Liver (tissue), 9 donors: ENCODE results near the gene KRTAP10-6. TPM values are rescaled to one million over a fixed set of nuclear protein-coding genes. Genes with fewer than 3 reads are reported as not detected.

Experiments used
- DNase-seq: peaks from one replicate; pipeline ENCODE4 v3.0.0-alpha.2; 2017; ENCODE audit warnings: low spot score
- H3K27ac ChIP-seq, 2 donors: one replicate each; pipeline ENCODE4 v1.7.0; 2013; ENCODE audit warnings: inconsistent platforms in 2 of 2, low read length in 2 of 2, control low read depth in 1 of 2, low read depth in 1 of 2, mild to moderate bottlenecking in 1 of 2
- H3K27me3 ChIP-seq, 4 donors: one replicate each; pipeline versions ENCODE4 v1.6.1 to v1.7.0; 2013; ENCODE audit warnings: low read length in 3 of 4, inconsistent platforms in 1 of 4, mild to moderate bottlenecking in 1 of 4, moderate library complexity in 1 of 4; ENCODE audit not compliant: control insufficient read depth in 4 of 4, insufficient read depth in 4 of 4
- H3K36me3 ChIP-seq, 4 donors: one replicate each; pipeline versions ENCODE4 v1.6.1 to v1.7.0; 2013; ENCODE audit warnings: low read length in 3 of 4, mild to moderate bottlenecking in 3 of 4, low read depth in 1 of 4, moderate library complexity in 1 of 4; ENCODE audit not compliant: control insufficient read depth in 4 of 4, insufficient read depth in 3 of 4
- H3K4me1 ChIP-seq, 4 donors: one replicate each; pipeline versions ENCODE4 v1.6.1 to v1.7.0; 2013; ENCODE audit warnings: low read length in 3 of 4, mild to moderate bottlenecking in 3 of 4, moderate library complexity in 1 of 4; ENCODE audit not compliant: control insufficient read depth in 4 of 4, insufficient read depth in 4 of 4
- H3K4me3 ChIP-seq, 3 donors: one replicate each; pipeline versions ENCODE4 v1.6.1 to v1.7.0; 2013; ENCODE audit warnings: low read length in 3 of 3, control low read depth in 1 of 3, low read depth in 1 of 3, mild to moderate bottlenecking in 1 of 3
- H3K9ac ChIP-seq, 2 donors: one replicate each; pipeline ENCODE4 v1.7.0; 2013; ENCODE audit warnings: low read length in 2 of 2, mild to moderate bottlenecking in 2 of 2, moderate library complexity in 2 of 2, control low read depth in 1 of 2, low read depth in 1 of 2
- H3K9me3 ChIP-seq, 4 donors: one replicate each; pipeline versions ENCODE4 v1.6.1 to v1.7.0; 2013; ENCODE audit warnings: low read length in 3 of 4; ENCODE audit not compliant: control insufficient read depth in 4 of 4
- CTCF ChIP-seq: fragments of 150-350 bp; IDR thresholded peaks from 2 replicates; pipeline ENCODE4 v1.5.1; 2017; ENCODE audit warnings: improper control_type of control experiment, low read depth, low read length; ENCODE audit not compliant: missing input control
- EGR1 ChIP-seq, 2 donors: IDR thresholded peaks; 2 replicates each; pipeline ENCODE4 v1.6.1; 2016 to 2018; ENCODE audit warnings: antibody characterized with exemption in 2 of 2, low read depth in 2 of 2
- GABPA ChIP-seq, 2 donors: IDR thresholded peaks in 1 of 2; conservative IDR thresholded peaks in 1 of 2; 2 replicates each; pipeline ENCODE4 v1.6.1; 2016; ENCODE audit warnings: antibody characterized with exemption in 2 of 2, mild to moderate bottlenecking in 1 of 2, moderate library complexity in 1 of 2
- HNF4A ChIP-seq, 2 donors: conservative IDR thresholded peaks; 2 replicates each; pipeline ENCODE4 v1.6.1; 2016; ENCODE audit warnings: antibody characterized with exemption in 2 of 2, mild to moderate bottlenecking in 2 of 2
- REST ChIP-seq: IDR thresholded peaks from 2 replicates; pipeline ENCODE4 v1.6.1; 2016; ENCODE audit warnings: antibody characterized with exemption, mild to moderate bottlenecking
- WGBS: extraction: QIAGEN DNeasy Blood & Tissue Kit; methylation state at CpG from one replicate; pipeline ENCODE4 v1.1.7; 2013; 5-methylcytosine and 5-hydroxymethylcytosine counted together
- polyA plus RNA-seq, 2 donors: library from polyadenylated mRNA; stranded (reverse) in 1 of 2; unstranded in 1 of 2; fragments of 200-250 nt in 1 of 2; fragments of >200 nt in 1 of 2; fragmentation: Nextera tagmentation in 1 of 2; extraction: Ambion mirVana in 1 of 2; gene quantifications; one replicate each; pipeline versions ENCODE4 v1.2.1 to v1.2.3, GENCODE V29; 2013 to 2015
- total RNA-seq, 2 donors: library from RNA; depleted of rRNA; stranded (reverse); fragments of >200 nt; gene quantifications; one replicate each; pipeline ENCODE4 v1.2.3, GENCODE V29; 2014
- donor health status: healthy.
- donor health status: healthy.
- donor health status: healthy.
- donor health status: healthy.
- donor health status: healthy.

The KRTAP10-6 gene
- total and polyA plus RNA-seq, 4 donors: not detected

- no peak for DNase-seq
- Histone ChIP-seq H3K9me3 (no peaks in the 10 kb centered on the region), H3K4me1 (no peaks in the 10 kb centered on the region), H3K36me3 (no peaks in the 10 kb centered on the region), H3K27me3 (no peaks in the 10 kb centered on the region), H3K4me3 (no peak overlapping the region), H3K27ac (no peak overlapping the region), H3K9ac (no peak overlapping the region)
- TF ChIP-seq CTCF: no peak
- no peak for TF ChIP-seq GABPA (IDR thresholded peaks at IDR 0.05 in 1 of 2, conservative IDR thresholded peaks at IDR 0.05 in 1 of 2)
- no peak for TF ChIP-seq EGR1 (IDR thresholded peaks at IDR 0.05; ENCODE audit: low read depth in 2 of 2)
- no peak for TF ChIP-seq HNF4A (conservative IDR thresholded peaks at IDR 0.05)
- TF ChIP-seq REST: no peak
- 75% methylated on average over 1 of the region's 1 CpG for WGBS
Measured at GRCh38 chr21:44542716-44543115, 49.6 kb downstream of the KRTAP10-6 start.

Other genes with a start within 250 kb of the KRTAP10-6 start
- 1 to 10 TPM in 1 of 2 donors, under 1 TPM in 1; 0.65 to 1.3 TPM for gene TRPM2, start 238.9 kb downstream of the KRTAP10-6 start, total RNA-seq
- gene TRPM2, start 238.9 kb downstream of the KRTAP10-6 start, polyA plus RNA-seq: under 1 TPM; 0.43 to 0.61 TPM
- gene LRRC3, start 137.0 kb downstream of the KRTAP10-6 start, total RNA-seq: 10 to 100 TPM in 1 of 2 donors, 1 to 10 TPM in 1; 3.0 to 14.2 TPM
- gene LRRC3, start 137.0 kb downstream of the KRTAP10-6 start, polyA plus RNA-seq: 10 to 100 TPM in 1 of 2 donors, 1 to 10 TPM in 1; 3.9 to 11.1 TPM
- not detected for gene KRTAP10-1, start 52.3 kb downstream of the KRTAP10-6 start, total RNA-seq
- gene KRTAP10-1, start 52.3 kb downstream of the KRTAP10-6 start, polyA plus RNA-seq: not detected
- gene KRTAP10-2, start 41.0 kb downstream of the KRTAP10-6 start, total RNA-seq: not detected
- not detected for gene KRTAP10-2, start 41.0 kb downstream of the KRTAP10-6 start, polyA plus RNA-seq
- not detected for gene KRTAP10-3, start 33.7 kb downstream of the KRTAP10-6 start, total RNA-seq
- gene KRTAP10-3, start 33.7 kb downstream of the KRTAP10-6 start, polyA plus RNA-seq: not detected
- gene KRTAP10-4, start 18.8 kb downstream of the KRTAP10-6 start, total RNA-seq: not detected
- gene KRTAP10-4, start 18.8 kb downstream of the KRTAP10-6 start, polyA plus RNA-seq: not detected
- gene KRTAP10-5, start 11.9 kb downstream of the KRTAP10-6 start, total RNA-seq: not detected
- not detected for gene KRTAP10-5, start 11.9 kb downstream of the KRTAP10-6 start, polyA plus RNA-seq
- not detected for gene KRTAP10-7, start 8.1 kb upstream of the KRTAP10-6 start, total RNA-seq
- not detected for gene KRTAP10-7, start 8.1 kb upstream of the KRTAP10-6 start, polyA plus RNA-seq
- not detected for gene KRTAP10-8, start 19.6 kb upstream of the KRTAP10-6 start, total RNA-seq
- gene KRTAP10-8, start 19.6 kb upstream of the KRTAP10-6 start, polyA plus RNA-seq: not detected
- gene KRTAP10-9, start 34.6 kb upstream of the KRTAP10-6 start, total RNA-seq: not detected
- gene KRTAP10-9, start 34.6 kb upstream of the KRTAP10-6 start, polyA plus RNA-seq: not detected
- gene KRTAP10-10, start 44.9 kb upstream of the KRTAP10-6 start, total RNA-seq: not detected
- not detected for gene KRTAP10-10, start 44.9 kb upstream of the KRTAP10-6 start, polyA plus RNA-seq
- not detected for gene KRTAP10-11, start 53.9 kb upstream of the KRTAP10-6 start, total RNA-seq
- not detected for gene KRTAP10-11, start 53.9 kb upstream of the KRTAP10-6 start, polyA plus RNA-seq
- gene KRTAP12-4, start 62.2 kb upstream of the KRTAP10-6 start, total RNA-seq: not detected
- not detected for gene KRTAP12-4, start 62.2 kb upstream of the KRTAP10-6 start, polyA plus RNA-seq
- not detected for gene KRTAP12-3, start 65.4 kb upstream of the KRTAP10-6 start, total RNA-seq
- not detected for gene KRTAP12-3, start 65.4 kb upstream of the KRTAP10-6 start, polyA plus RNA-seq
- gene KRTAP12-2, start 74.4 kb upstream of the KRTAP10-6 start, total RNA-seq: not detected
- not detected for gene KRTAP12-2, start 74.4 kb upstream of the KRTAP10-6 start, polyA plus RNA-seq
- gene KRTAP12-1, start 89.7 kb upstream of the KRTAP10-6 start, total RNA-seq: not detected
- gene KRTAP12-1, start 89.7 kb upstream of the KRTAP10-6 start, polyA plus RNA-seq: not detected
- not detected for gene KRTAP10-12, start 104.7 kb upstream of the KRTAP10-6 start, total RNA-seq
- not detected for gene KRTAP10-12, start 104.7 kb upstream of the KRTAP10-6 start, polyA plus RNA-seq
- under 1 TPM in 1 of 2 donors, not detected in 1; under 0.01 TPM for gene TSPEAR, start 119.1 kb upstream of the KRTAP10-6 start, total RNA-seq
- gene TSPEAR, start 119.1 kb upstream of the KRTAP10-6 start, polyA plus RNA-seq: under 1 TPM; 0.01 to 0.14 TPM
- gene UBE2G2, start 209.3 kb upstream of the KRTAP10-6 start, total RNA-seq: 10 to 100 TPM; 35.1 to 83.5 TPM
- gene UBE2G2, start 209.3 kb upstream of the KRTAP10-6 start, polyA plus RNA-seq: 10 to 100 TPM; 27.4 to 46.6 TPM
- 10 to 100 TPM; 35.1 to 39.9 TPM for gene SUMO3, start 225.6 kb upstream of the KRTAP10-6 start, total RNA-seq
- 10 to 100 TPM; 41.4 to 51.0 TPM for gene SUMO3, start 225.6 kb upstream of the KRTAP10-6 start, polyA plus RNA-seq